Skeletal muscle satellite cell (primary cell): ENCODE data around the gene MTX2.
"Not testable (repeated sequence)": the region's sequence is repeated elsewhere in the genome, so short reads cannot be mapped to it uniquely, and the experiment has no call there.

Experiments used
- H3K27me3 ChIP-seq: 2 replicates; pipeline ENCODE4 v1.7.0; 2013; ENCODE audit warnings: low read length; ENCODE audit not compliant: control insufficient read depth, insufficient read depth
- H3K36me3 ChIP-seq: 2 replicates; pipeline ENCODE4 v1.7.0; 2013; ENCODE audit warnings: mild to moderate bottlenecking, control low read depth, low read length; ENCODE audit not compliant: insufficient read depth
- H3K4me1 ChIP-seq: 2 replicates; pipeline ENCODE4 v1.7.0; 2013; ENCODE audit warnings: low read length; ENCODE audit not compliant: control insufficient read depth, insufficient read depth
- H3K4me2 ChIP-seq: 2 replicates; pipeline ENCODE4 v1.7.0; 2013; ENCODE audit warnings: mild to moderate bottlenecking, low read length
- H3K4me3 ChIP-seq: 2 replicates; pipeline ENCODE4 v1.7.0; 2013; ENCODE audit warnings: low read length
- H3K9ac ChIP-seq: 2 replicates; pipeline ENCODE4 v1.7.0; 2013; ENCODE audit warnings: mild to moderate bottlenecking, low read depth, low read length, moderate library complexity
- H3K9me3 ChIP-seq: replicated peaks from 2 replicates; pipeline ENCODE4 v1.7.0; 2013; ENCODE audit warnings: mild to moderate bottlenecking, control low read depth, low read length

MTX2 gene

DNA sequence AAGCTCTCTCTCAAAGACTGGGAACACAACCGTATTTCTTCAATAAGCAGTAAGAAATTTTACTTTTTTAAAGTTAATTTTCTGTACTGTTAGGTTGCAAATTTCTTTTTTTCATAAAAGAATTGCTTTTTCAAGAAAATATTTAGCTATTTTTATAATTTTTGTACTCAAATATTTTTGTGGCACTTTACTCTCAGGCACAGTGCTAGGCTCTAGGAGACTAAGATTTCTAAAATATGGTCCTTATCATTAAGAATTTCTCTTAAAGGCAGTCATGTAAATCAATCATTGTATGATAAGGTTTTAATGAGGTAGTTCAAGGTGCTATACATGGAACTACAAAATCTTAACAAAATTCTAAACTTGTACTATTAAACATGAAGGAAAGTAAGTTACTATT lies 61.4 kb downstream of the MTX2 start:
- Histone ChIP-seq H3K9me3 (no peaks in the 10 kb centered on the region), H3K9ac (no peak overlapping the region), H3K36me3 (peaks cover 8% of the 10 kb centered on the region), H3K27me3 (no peaks in the 10 kb centered on the region), H3K4me3 (no peak overlapping the region), H3K4me1 (no peaks in the 10 kb centered on the region), H3K4me2 (no peak overlapping the region)

DNA sequence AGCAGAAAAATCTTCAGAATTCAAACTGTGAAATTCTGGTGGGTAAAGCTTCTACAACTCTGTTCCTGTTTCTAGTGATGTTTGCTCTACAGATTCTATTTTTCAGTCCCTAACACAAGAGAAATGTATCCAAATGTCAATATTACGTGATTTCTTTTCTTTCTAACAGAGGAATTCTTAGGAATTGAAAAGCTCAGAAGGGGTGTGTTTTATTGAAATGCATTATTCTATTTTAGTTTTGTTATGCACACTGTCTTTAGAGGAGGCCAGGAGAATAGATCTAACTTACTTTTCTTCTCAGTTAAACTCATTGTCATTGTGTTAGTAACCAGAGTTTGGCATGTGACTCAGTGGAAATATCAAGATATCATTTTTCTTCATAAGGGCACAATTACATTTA lies 62.4 kb downstream of the MTX2 start:
- no peaks in the 10 kb centered on the region for H3K4me1 ChIP-seq
- no peaks in the 10 kb centered on the region for H3K27me3 ChIP-seq
- peaks cover 8% of the 10 kb centered on the region for H3K36me3 ChIP-seq
- H3K4me3 ChIP-seq, result no peak overlapping the region
- no peaks in the 10 kb centered on the region for H3K9me3 ChIP-seq
- H3K4me2 ChIP-seq, result no peak overlapping the region
- H3K9ac ChIP-seq, result no peak overlapping the region

GRCh38 chr2:176334729-176335128 lies 65.5 kb downstream of the MTX2 start:
- H3K36me3 ChIP-seq, result peaks cover 5% of the 10 kb centered on the region
- H3K27me3 ChIP-seq, result no peaks in the 10 kb centered on the region
- H3K4me3 ChIP-seq, result no peak overlapping the region
- no peak overlapping the region for H3K9ac ChIP-seq
- H3K4me1 ChIP-seq, result no peaks in the 10 kb centered on the region
- no peak overlapping the region for H3K4me2 ChIP-seq
- no peaks in the 10 kb centered on the region for H3K9me3 ChIP-seq

DNA sequence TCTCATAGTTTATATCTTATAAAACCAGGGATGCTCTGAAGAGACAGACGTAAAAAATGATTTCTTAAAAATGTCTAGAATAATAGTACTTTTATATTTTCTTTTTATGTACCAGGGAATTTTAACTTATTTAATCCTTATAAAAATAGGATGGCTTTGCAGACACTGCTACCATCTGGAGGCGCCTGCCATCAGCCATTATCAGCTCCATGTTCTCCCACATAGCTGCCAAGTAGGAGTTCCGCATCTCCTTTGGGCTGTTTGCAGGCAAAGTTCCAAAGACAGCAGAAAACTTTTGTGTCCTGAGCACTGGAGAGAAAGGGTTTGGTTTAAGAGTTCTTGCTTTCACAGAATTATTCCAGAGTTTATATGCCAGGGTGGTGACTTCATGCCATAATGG lies 69.2 kb downstream of the MTX2 start:
- Histone ChIP-seq H3K4me1 (no peaks in the 10 kb centered on the region), H3K9me3 (no peaks in the 10 kb centered on the region), H3K4me3 (no peak overlapping the region), H3K9ac (no peak overlapping the region), H3K36me3 (peaks cover 5% of the 10 kb centered on the region), H3K27me3 (no peaks in the 10 kb centered on the region), H3K4me2 (no peak overlapping the region)

GRCh38 chr2:176339208-176339607 lies 70.0 kb downstream of the MTX2 start:
- no peak overlapping the region for H3K9ac ChIP-seq
- H3K9me3 ChIP-seq, result no peaks in the 10 kb centered on the region
- no peaks in the 10 kb centered on the region for H3K27me3 ChIP-seq
- H3K36me3 ChIP-seq, result peaks cover 5% of the 10 kb centered on the region
- no peak overlapping the region for H3K4me3 ChIP-seq
- H3K4me2 ChIP-seq, result no peak overlapping the region
- H3K4me1 ChIP-seq, result no peaks in the 10 kb centered on the region

- Histone ChIP-seq H3K9me3 (no peaks in the 10 kb centered on the region), H3K4me1 (no peaks in the 10 kb centered on the region), H3K36me3 (no peaks in the 10 kb centered on the region), H3K4me3 (no peak overlapping the region), H3K9ac (no peak overlapping the region), H3K27me3 (no peaks in the 10 kb centered on the region), H3K4me2 (no peak overlapping the region)
Measured at GRCh38 chr2:176356251-176356650, 87.0 kb downstream of the MTX2 start.

DNA sequence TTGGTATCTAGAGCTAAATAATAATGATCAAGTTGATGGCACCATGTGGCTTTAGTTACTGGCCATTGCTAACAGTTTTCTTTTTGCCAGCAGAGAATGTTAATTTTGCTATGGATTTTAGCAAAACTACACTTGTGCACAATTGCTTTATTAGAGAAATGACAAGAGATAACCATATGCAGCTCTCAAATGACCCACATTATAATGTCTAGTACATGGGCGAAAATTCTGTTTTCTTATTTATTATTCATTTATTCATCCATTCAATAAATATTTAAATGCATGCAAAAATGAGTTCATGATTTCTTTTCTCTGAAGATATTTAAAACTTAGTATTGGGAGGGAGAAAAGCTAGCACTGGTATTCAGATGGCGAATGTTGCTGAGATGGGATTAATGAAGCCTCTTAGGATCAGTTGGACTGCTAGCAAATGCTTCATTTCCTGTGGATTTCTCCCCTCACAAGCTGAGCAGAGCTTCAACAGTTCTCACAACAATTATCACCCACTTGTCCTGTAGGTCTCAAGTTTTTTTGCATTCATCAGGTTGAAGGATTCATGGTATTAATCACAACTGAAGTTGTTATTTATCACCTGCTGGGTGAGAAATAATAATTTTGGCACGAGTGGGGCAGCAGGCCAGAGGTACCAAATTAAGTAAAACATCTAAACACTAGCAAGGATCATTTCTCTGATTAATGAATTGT lies 95.2 kb downstream of the MTX2 start:
- Histone ChIP-seq H3K9ac (no peak overlapping the region), H3K4me2 (no peak overlapping the region), H3K4me1 (no peaks in the 10 kb centered on the region), H3K4me3 (no peak overlapping the region), H3K9me3 (no peaks in the 10 kb centered on the region), H3K27me3 (no peaks in the 10 kb centered on the region), H3K36me3 (no peaks in the 10 kb centered on the region)

- Histone ChIP-seq H3K27me3 (no peaks in the 10 kb centered on the region), H3K4me2 (no peak overlapping the region), H3K36me3 (no peaks in the 10 kb centered on the region), H3K9ac (no peak overlapping the region), H3K4me1 (no peaks in the 10 kb centered on the region), H3K4me3 (no peak overlapping the region), H3K9me3 (no peaks in the 10 kb centered on the region)
Measured at GRCh38 chr2:176368349-176368748, 99.1 kb downstream of the MTX2 start.

DNA sequence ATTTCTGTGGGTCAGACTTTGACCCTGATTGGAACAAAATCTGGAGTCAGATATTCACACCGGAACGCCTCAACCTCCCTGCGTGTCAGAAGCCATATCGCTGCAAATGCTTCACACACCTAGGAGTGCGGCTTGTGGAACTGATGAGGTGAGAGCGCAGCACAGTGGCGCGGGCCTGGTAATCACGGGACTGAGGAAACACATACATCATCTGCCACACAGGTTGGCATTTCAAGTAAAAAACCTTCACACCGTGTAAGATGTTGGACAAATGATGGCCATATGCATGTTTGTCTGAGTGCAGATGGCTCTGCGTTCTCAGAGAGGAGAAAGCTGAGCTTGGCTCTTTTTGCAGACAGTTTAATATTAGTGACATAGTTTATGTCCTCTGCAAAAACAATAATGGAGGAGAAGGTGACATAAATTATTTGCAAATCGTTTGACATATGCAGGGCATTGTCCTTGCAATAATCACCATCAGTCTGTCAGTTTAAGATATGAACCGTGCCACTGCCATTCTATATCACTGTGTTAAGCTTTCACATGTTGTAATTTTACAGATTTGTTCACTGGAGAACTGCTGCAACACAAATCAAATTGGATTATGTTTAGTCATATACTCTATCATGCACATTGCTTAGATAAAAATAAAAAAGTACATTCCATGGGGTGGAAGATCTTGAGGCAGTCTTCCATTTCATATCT lies 101.4 kb downstream of the MTX2 start:
- Histone ChIP-seq H3K27me3 (no peaks in the 10 kb centered on the region), H3K36me3 (no peaks in the 10 kb centered on the region), H3K9ac (no peak overlapping the region), H3K9me3 (no peaks in the 10 kb centered on the region), H3K4me3 (no peak overlapping the region), H3K4me2 (no peak overlapping the region), H3K4me1 (no peaks in the 10 kb centered on the region)

GRCh38 chr2:176373155-176373554 lies 103.9 kb downstream of the MTX2 start:
- not testable (repeated sequence) for H3K4me1 ChIP-seq, H3K9ac ChIP-seq, H3K4me3 ChIP-seq

DNA sequence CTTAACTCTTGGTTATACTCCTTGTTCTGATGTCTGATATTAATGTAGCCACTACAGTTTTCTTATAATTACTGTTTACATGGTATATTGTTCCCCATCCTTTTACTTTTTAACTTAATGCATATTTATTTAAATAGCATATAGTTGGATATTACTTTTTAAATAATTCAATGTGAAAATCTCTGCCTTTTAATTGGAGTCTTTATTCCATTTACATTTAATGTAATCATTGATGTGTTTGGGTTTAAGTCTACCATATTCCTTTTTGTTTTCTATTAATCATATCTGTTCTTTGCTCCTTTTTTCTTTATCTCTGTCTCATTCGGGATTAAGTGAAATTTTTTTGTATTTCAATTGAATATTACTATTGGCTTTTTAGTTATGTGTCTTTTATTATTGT lies 109.1 kb downstream of the MTX2 start:
- Histone ChIP-seq H3K4me1 (no peaks in the 10 kb centered on the region), H3K4me3 (no peak overlapping the region), H3K36me3 (no peaks in the 10 kb centered on the region), H3K4me2 (no peak overlapping the region), H3K27me3 (no peaks in the 10 kb centered on the region), H3K9me3 (no peaks in the 10 kb centered on the region), H3K9ac (no peak overlapping the region)

More at GRCh38 chr2:176373155-176373554, 103.9 kb downstream of the MTX2 start:
- not testable (repeated sequence) for H3K36me3 ChIP-seq, H3K4me2 ChIP-seq, H3K27me3 ChIP-seq, H3K9me3 ChIP-seq

- Histone ChIP-seq H3K9ac (no peak overlapping the region), H3K4me1 (no peaks in the 10 kb centered on the region), H3K4me2 (no peak overlapping the region), H3K36me3 (no peaks in the 10 kb centered on the region), H3K4me3 (no peak overlapping the region), H3K27me3 (peaks cover 3% of the 10 kb centered on the region), H3K9me3 (no peaks in the 10 kb centered on the region)
Measured at GRCh38 chr2:176380341-176380740, 111.1 kb downstream of the MTX2 start.
